Gastrocnemius medialis (tissue), 4 donors: ENCODE results near the gene MXRA8. TPM values are rescaled to one million over a fixed set of nuclear protein-coding genes. Genes with fewer than 3 reads are reported as not detected.

Source experiments
- ATAC-seq, 2 donors: fragments of 150-250 bp; one replicate each; pipeline ENCODE4 v1.9.1; 2016
- DNase-seq, 2 donors: peaks; one replicate each; pipeline ENCODE4 v3.0.0-alpha.2; 2019
- H3K27ac ChIP-seq, 4 donors: fragments of 200-600 bp; sonication (generic); 1 replicate in 1 of 4; 2 replicates in 3 of 4; pipeline ENCODE4 v1.5.1; 2016 to 2018; ENCODE audit warnings: mild to moderate bottlenecking in 2 of 4, moderate library complexity in 1 of 4
- H3K27me3 ChIP-seq, 3 donors: fragments of 200-600 bp; sonication (generic) in 2 of 3; 1 replicate in 1 of 3; 2 replicates in 2 of 3; pipeline versions ENCODE4 v1.5.1 to v1.6.0; 2016 to 2019; ENCODE audit warnings: mild to moderate bottlenecking in 1 of 3, moderate library complexity in 1 of 3
- H3K36me3 ChIP-seq, 2 donors: fragments of 200-600 bp; sonication (generic) in 1 of 2; one replicate each; pipeline ENCODE4 v1.5.1; 2017 to 2018
- H3K4me1 ChIP-seq, 2 donors: fragments of 200-600 bp; sonication (generic) in 1 of 2; one replicate each; pipeline ENCODE4 v1.5.1; 2016 to 2017; ENCODE audit warnings: mild to moderate bottlenecking in 2 of 2
- H3K4me3 ChIP-seq, 4 donors: fragments of 200-600 bp; sonication (generic) in 3 of 4; 1 replicate in 1 of 4; 2 replicates in 3 of 4; pipeline ENCODE4 v1.5.1; 2016 to 2019; ENCODE audit warnings: mild to moderate bottlenecking in 2 of 4
- H3K9me3 ChIP-seq, 3 donors: fragments of 200-600 bp; sonication (generic) in 2 of 3; 1 replicate in 1 of 3; 2 replicates in 2 of 3; pipeline ENCODE4 v1.5.1; 2016 to 2019
- CTCF ChIP-seq, 5 experiments: fragments of 450-650 bp in 3 of 5; fragments of 200-600 bp in 2 of 5; sonication (generic) in 2 of 5; IDR thresholded peaks in 4 of 5; conservative IDR thresholded peaks in 1 of 5; 1 replicate in 4 of 5; 2 replicates in 1 of 5; pipeline ENCODE4 v1.5.1; 2016 to 2019; ENCODE audit warnings: antibody characterized with exemption in 5 of 5, mild to moderate bottlenecking in 3 of 5, moderate library complexity in 3 of 5
- POLR2A ChIP-seq, 2 donors: fragments of 450-650 bp; IDR thresholded peaks; one replicate each; pipeline ENCODE4 v1.6.1; 2017; ENCODE audit warnings: antibody characterized with exemption in 2 of 2, mild to moderate bottlenecking in 2 of 2, moderate library complexity in 2 of 2
- in situ Hi-C, 4 donors: fragments of 200-750 bp; cut with MboI; loops; one replicate each; pipeline versions ENCODE4 v1.15.0 to v1.8.0; 2017; ENCODE audit warnings: low sequenced_read_pairs in 4 of 4
- intact Hi-C: fragments of 100-400 bp; cut with DNase I; formaldehyde crosslinking; loops from one replicate; pipeline ENCODE4 v1.15.1; 2023; ENCODE audit warnings: low total_unique reads
- total RNA-seq, 4 donors: library from RNA; depleted of rRNA; stranded (reverse); fragments of >200 nt; gene quantifications; one replicate each; pipeline versions ENCODE4 v1.1.0 to v1.2.3, GENCODE V29; 2016

MXRA8 gene
- total RNA-seq, 4 donors from 2014 or later = 13.9 to 41.9 (median 34.2) TPM

- ATAC-seq = no peak
- H3K9me3 ChIP-seq = no peaks in the 10 kb centered on the region
- peaks cover 0 to 9% of the 10 kb centered on the region in 2 donors for H3K36me3 ChIP-seq
- no peak overlapping the region for H3K4me3 ChIP-seq
- in situ Hi-C loops = no loop called here
- H3K27ac ChIP-seq = no peak overlapping the region
- no peak for TF ChIP-seq POLR2A (IDR thresholded peaks at IDR 0.05)
- no peak for TF ChIP-seq CTCF (IDR thresholded peaks at IDR 0.05 in 4 of 5, conservative IDR thresholded peaks at IDR 0.05 in 1 of 5)
- no peak for DNase-seq
- H3K4me1 ChIP-seq = peaks cover 34 to 42% of the 10 kb centered on the region in 2 donors
- H3K27me3 ChIP-seq = no peaks in the 10 kb centered on the region
- intact Hi-C loops = no loop called here
Measured at GRCh38 chr1:1330366-1331067, 27.8 kb downstream of the MXRA8 start.

GRCh38 chr1:1329304-1330210 is 28.8 kb downstream of the MXRA8 start:
- intact Hi-C loops = no loop called here

GRCh38 chr1:1328254-1328653 is 30.1 kb downstream of the MXRA8 start:
- Histone ChIP-seq H3K27me3 (no peaks in the 10 kb centered on the region), H3K4me3 (no peak overlapping the region), H3K36me3 (peaks cover 0 to 9% of the 10 kb centered on the region in 2 donors), H3K27ac (no peak overlapping the region), H3K9me3 (no peaks in the 10 kb centered on the region), H3K4me1 (peaks cover 40 to 46% of the 10 kb centered on the region in 2 donors)
- in situ Hi-C loops (no loop called here), intact Hi-C loops (no loop called here)
- TF ChIP-seq POLR2A (IDR thresholded peaks at IDR 0.05) = no peak
- no peak for TF ChIP-seq CTCF (IDR thresholded peaks at IDR 0.05 in 4 of 5, conservative IDR thresholded peaks at IDR 0.05 in 1 of 5)
- ATAC-seq = no peak
- no peak for DNase-seq

More at GRCh38 chr1:1329304-1330210, 28.8 kb downstream of the MXRA8 start:
- Histone ChIP-seq H3K27ac (no peak overlapping the region), H3K4me3 (no peak overlapping the region), H3K36me3 (peaks cover 0 to 9% of the 10 kb centered on the region in 2 donors), H3K27me3 (no peaks in the 10 kb centered on the region), H3K4me1 (peaks cover 37 to 49% of the 10 kb centered on the region in 2 donors), H3K9me3 (no peaks in the 10 kb centered on the region)
- DNase-seq (no peak), ATAC-seq (no peak)
- in situ Hi-C loops = no loop called here
- TF ChIP-seq POLR2A (IDR thresholded peaks at IDR 0.05) (no peak), CTCF (IDR thresholded peaks at IDR 0.05 in 4 of 5, conservative IDR thresholded peaks at IDR 0.05 in 1 of 5) (no peak)

- Histone ChIP-seq H3K36me3 (peaks cover 0 to 9% of the 10 kb centered on the region in 2 donors), H3K4me1 (peaks cover 39 to 51% of the 10 kb centered on the region in 2 donors), H3K4me3 (no peak overlapping the region), H3K9me3 (no peaks in the 10 kb centered on the region), H3K27me3 (no peaks in the 10 kb centered on the region), H3K27ac (no peak overlapping the region)
- ATAC-seq (no peak), DNase-seq (no peak)
- in situ Hi-C loops = no loop called here
- TF ChIP-seq POLR2A (IDR thresholded peaks at IDR 0.05) (no peak), CTCF (IDR thresholded peaks at IDR 0.05 in 4 of 5, conservative IDR thresholded peaks at IDR 0.05 in 1 of 5) (no peak)
- intact Hi-C loops = no loop called here
Measured at GRCh38 chr1:1327291-1327690, 31.1 kb downstream of the MXRA8 start.
